Vagina (tissue), 2 donors: Measurements from ENCODE around the gene COL25A1. TPM values are rescaled to one million over a fixed set of nuclear protein-coding genes. Genes with fewer than 3 reads are reported as not detected.
"Not testable (repeated sequence)": the region's sequence is repeated elsewhere in the genome, so short reads cannot be mapped to it uniquely, and the experiment has no call there.

Experiments
- DNase-seq, 2 donors: peaks; one replicate each; pipeline ENCODE4 v3.0.0-alpha.2; 2017; ENCODE audit errors: extremely low spot score in 2 of 2
- H3K27ac ChIP-seq: fragments of 200-600 bp; sonication (generic); one replicate; pipeline ENCODE4 v1.5.1; 2019
- H3K27me3 ChIP-seq: fragments of 200-600 bp; sonication (generic); one replicate; pipeline ENCODE4 v1.5.1; 2019
- H3K36me3 ChIP-seq, 2 donors: fragments of 200-600 bp; sonication (generic); one replicate each; pipeline ENCODE4 v1.5.1; 2017 to 2019
- H3K4me1 ChIP-seq: fragments of 200-600 bp; sonication (generic); one replicate; pipeline ENCODE4 v1.5.1; 2019
- H3K4me3 ChIP-seq, 2 donors: fragments of 200-600 bp; sonication (generic); 1 replicate in 1 of 2; 2 replicates in 1 of 2; pipeline ENCODE4 v1.5.1; 2016 to 2019
- H3K9me3 ChIP-seq: fragments of 200-600 bp; sonication (generic); one replicate; pipeline ENCODE4 v1.5.1; 2019
- POLR2A ChIP-seq, 2 donors: fragments of 450-650 bp; IDR thresholded peaks; one replicate each; pipeline ENCODE4 v1.6.1; 2017; ENCODE audit warnings: antibody characterized with exemption in 2 of 2, mild to moderate bottlenecking in 2 of 2, moderate library complexity in 2 of 2
- POLR2AphosphoS5 ChIP-seq, 2 donors: sonication (generic); formaldehyde crosslinking; IDR thresholded peaks; one replicate each; pipeline ENCODE4 v1.9.0; 2017; ENCODE audit warnings: antibody characterized with exemption in 2 of 2, mild to moderate bottlenecking in 2 of 2, low read depth in 1 of 2; ENCODE audit not compliant: insufficient read depth in 1 of 2
- intact Hi-C: fragments of 100-400 bp; cut with DNase I; formaldehyde crosslinking; loops from one replicate; pipeline ENCODE4 v1.15.1; 2023
- total RNA-seq: library from RNA; depleted of rRNA; stranded (reverse); fragments of >200 nt; gene quantifications from one replicate; pipeline ENCODE4 v1.2.3, GENCODE V29; 2016
- TF ChIP-seq, protein P1 (sequence below), 3 experiments: fragments of 450-650 bp in 2 of 3; fragments of 200-600 bp in 1 of 3; sonication (generic) in 1 of 3; IDR thresholded peaks; one replicate each; pipeline ENCODE4 v1.5.1; 2017 to 2019; ENCODE audit warnings: antibody characterized with exemption in 3 of 3, mild to moderate bottlenecking in 2 of 3, moderate library complexity in 2 of 3

Gene COL25A1
- total RNA-seq, 1 donor from 2014 or later: 0.49 TPM

DNA sequence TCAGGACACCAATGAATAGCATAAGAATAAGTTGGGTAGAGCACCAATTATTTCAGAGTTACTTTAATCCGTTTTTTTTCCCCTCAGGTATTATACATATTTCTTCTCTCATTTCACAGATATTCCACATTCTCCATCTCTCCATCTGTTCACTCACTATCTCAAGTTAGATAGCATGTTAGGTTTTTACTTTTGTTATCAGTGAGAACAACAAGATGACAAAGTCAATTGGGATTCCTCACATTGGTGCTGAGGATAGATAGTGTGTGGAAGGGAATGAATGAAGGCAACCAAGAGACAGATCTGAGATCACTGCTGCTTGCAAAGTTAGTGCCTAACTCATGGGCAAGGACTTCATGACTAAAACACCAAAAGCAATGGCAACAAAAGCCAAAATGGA is 427.7 kb downstream of the COL25A1 start:
- TF ChIP-seq, protein P1, sequence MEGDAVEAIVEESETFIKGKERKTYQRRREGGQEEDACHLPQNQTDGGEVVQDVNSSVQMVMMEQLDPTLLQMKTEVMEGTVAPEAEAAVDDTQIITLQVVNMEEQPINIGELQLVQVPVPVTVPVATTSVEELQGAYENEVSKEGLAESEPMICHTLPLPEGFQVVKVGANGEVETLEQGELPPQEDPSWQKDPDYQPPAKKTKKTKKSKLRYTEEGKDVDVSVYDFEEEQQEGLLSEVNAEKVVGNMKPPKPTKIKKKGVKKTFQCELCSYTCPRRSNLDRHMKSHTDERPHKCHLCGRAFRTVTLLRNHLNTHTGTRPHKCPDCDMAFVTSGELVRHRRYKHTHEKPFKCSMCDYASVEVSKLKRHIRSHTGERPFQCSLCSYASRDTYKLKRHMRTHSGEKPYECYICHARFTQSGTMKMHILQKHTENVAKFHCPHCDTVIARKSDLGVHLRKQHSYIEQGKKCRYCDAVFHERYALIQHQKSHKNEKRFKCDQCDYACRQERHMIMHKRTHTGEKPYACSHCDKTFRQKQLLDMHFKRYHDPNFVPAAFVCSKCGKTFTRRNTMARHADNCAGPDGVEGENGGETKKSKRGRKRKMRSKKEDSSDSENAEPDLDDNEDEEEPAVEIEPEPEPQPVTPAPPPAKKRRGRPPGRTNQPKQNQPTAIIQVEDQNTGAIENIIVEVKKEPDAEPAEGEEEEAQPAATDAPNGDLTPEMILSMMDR (IDR thresholded peaks at IDR 0.05): no peak
- TF ChIP-seq POLR2AphosphoS5 (IDR thresholded peaks at IDR 0.05; ENCODE audit: insufficient read depth in 1 of 2, low read depth in 1 of 2) (no peak), POLR2A (IDR thresholded peaks at IDR 0.05) (no peak)

DNA sequence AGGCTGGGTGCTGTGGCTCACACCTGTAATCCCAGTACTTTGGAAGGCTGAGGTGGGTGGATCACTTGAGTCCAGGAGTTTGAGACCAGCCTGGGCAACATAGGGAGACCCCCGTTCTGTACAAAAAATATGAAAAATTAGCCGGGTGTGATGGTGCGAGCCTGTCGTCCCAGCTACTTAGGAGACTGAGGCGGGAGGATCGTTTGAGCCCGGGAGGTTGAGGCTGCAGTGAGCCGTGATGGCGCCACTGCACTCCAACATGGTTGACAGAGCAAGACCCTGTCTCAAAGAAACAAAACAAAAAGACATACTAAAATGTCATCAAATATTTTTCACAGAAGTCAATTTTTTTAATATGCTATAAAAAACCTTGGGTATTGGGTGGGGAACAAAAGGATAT is 432.5 kb downstream of the COL25A1 start:
- intact Hi-C loops: loop anchor here (5.0 kb wide), 1 partner anchor 438 kb away; no protein-coding TSS in a partner anchor
- H3K9me3 ChIP-seq, H3K36me3 ChIP-seq, H3K27ac ChIP-seq, H3K4me3 ChIP-seq, H3K27me3 ChIP-seq, DNase-seq, H3K4me1 ChIP-seq: not testable (repeated sequence)

More for the DNA sequence above, 427.7 kb downstream of the COL25A1 start:
- Histone ChIP-seq H3K36me3 (no peaks in the 10 kb centered on the region), H3K27me3 (no peaks in the 10 kb centered on the region), H3K27ac (no peak overlapping the region), H3K4me3 (no peak overlapping the region), H3K9me3 (no peaks in the 10 kb centered on the region), H3K4me1 (no peaks in the 10 kb centered on the region)
- intact Hi-C loops: loop anchor here (5.0 kb wide), 1 partner anchor 443 kb away; no protein-coding TSS in a partner anchor
- DNase-seq: no peak

DNA sequence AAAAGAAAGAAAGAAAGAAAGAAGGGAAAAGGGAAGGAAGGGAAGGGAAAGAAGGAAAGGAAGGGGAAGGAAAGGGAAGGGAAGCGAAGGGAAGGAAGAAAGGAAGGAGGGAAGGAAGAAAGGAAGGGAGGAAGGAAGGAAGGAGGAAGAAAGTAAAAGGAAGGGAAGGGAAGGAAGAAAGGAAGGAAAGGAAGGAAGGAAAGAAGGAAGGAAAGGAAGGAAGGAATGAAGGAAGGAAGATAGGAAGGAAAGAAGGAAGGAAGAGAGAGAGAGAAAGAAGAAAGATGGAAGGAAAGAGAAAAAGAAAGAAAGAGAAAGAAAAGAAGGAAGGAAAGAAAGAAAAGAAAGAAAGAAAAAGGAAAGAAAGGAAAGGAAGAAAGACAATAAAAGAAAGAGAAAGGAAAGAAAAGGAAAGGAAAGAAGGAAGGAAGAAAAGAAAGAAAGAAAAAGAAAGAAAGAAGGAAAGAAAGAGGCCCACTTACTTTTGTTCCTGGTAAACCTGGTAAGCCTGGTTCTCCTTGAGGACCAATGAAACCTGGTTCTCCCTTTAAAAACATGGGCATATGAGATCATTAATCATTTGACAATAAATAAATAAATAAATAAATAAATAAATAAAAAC is 433.7 kb downstream of the COL25A1 start:
- Histone ChIP-seq H3K4me3 (no peak overlapping the region), H3K27ac (no peak overlapping the region), H3K27me3 (no peaks in the 10 kb centered on the region), H3K9me3 (no peaks in the 10 kb centered on the region), H3K36me3 (no peaks in the 10 kb centered on the region), H3K4me1 (no peaks in the 10 kb centered on the region)
- no peak for DNase-seq
- intact Hi-C loops: no loop called here
- no peak for TF ChIP-seq POLR2AphosphoS5 (IDR thresholded peaks at IDR 0.05; ENCODE audit: insufficient read depth in 1 of 2, low read depth in 1 of 2)
- TF ChIP-seq POLR2A (IDR thresholded peaks at IDR 0.05): no peak
- TF ChIP-seq, protein P1 (IDR thresholded peaks at IDR 0.05): no peak

DNA sequence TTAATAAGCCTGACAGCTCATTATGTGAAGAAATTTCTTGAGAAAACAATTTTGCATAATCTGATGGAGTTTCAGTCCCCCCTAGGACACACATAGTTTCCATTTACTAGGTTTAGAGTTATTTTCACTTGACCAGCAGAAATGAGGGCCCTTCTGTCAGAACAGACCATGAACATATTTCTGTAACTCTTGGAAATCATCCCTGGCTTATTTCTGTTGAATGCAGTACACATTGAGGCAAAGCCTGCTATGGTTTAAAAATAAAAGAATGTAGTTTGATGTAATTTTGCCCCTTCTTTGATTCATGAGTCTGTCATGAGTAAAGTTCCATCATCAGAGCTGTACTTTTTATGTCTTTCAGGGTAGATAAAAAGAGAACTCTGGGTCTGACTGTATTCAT is 435.0 kb downstream of the COL25A1 start:
- Histone ChIP-seq H3K27ac (no peak overlapping the region), H3K36me3 (no peaks in the 10 kb centered on the region), H3K4me3 (no peak overlapping the region), H3K4me1 (no peaks in the 10 kb centered on the region), H3K27me3 (no peaks in the 10 kb centered on the region), H3K9me3 (no peaks in the 10 kb centered on the region)
- TF ChIP-seq POLR2AphosphoS5 (IDR thresholded peaks at IDR 0.05; ENCODE audit: insufficient read depth in 1 of 2, low read depth in 1 of 2): no peak
- TF ChIP-seq, protein P1 (IDR thresholded peaks at IDR 0.05): no peak
- TF ChIP-seq POLR2A (IDR thresholded peaks at IDR 0.05): no peak
- intact Hi-C loops: no loop called here
- no peak for DNase-seq

DNA sequence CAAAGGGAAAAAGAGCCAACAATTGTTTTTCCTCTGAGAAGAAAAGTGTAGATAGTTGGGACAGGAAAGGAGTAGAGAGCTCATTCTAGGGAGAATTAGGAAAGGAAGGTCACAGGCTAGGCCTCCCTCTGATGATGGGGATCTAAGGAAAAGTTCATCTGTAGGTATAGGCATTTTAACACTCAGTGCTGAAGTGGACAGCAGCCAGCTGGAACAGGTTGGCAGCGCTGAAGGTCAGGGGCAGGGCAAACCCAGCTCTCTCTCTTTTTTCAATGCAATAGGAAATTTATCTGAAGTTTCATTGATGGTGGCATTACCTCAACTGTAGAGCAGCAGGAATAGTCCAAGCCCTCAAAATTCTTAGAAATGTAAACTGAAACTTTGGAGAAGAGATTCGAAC is 441.1 kb downstream of the COL25A1 start:
- DNase-seq: no peak
- Histone ChIP-seq H3K9me3 (no peaks in the 10 kb centered on the region), H3K27ac (no peak overlapping the region), H3K4me3 (no peak overlapping the region), H3K27me3 (no peaks in the 10 kb centered on the region), H3K36me3 (no peaks in the 10 kb centered on the region), H3K4me1 (no peaks in the 10 kb centered on the region)
- intact Hi-C loops: no loop called here
- TF ChIP-seq POLR2AphosphoS5 (IDR thresholded peaks at IDR 0.05; ENCODE audit: insufficient read depth in 1 of 2, low read depth in 1 of 2) (no peak), POLR2A (IDR thresholded peaks at IDR 0.05) (no peak)
- TF ChIP-seq, protein P1 (IDR thresholded peaks at IDR 0.05): no peak
